GM12801 (cell line): ENCODE measurements around the gene PCDHGA9.
"Not testable (repeated sequence)": the region's sequence is repeated elsewhere in the genome, so short reads cannot be mapped to it uniquely, and the experiment has no call there.

Source experiments
- TF ChIP-seq, protein P1 (sequence below): IDR thresholded peaks from one replicate; pipeline ENCODE4 v1.5.1; 2011; ENCODE audit warnings: control low read depth; ENCODE audit not compliant: insufficient read length; ENCODE audit errors: extremely low read depth

PCDHGA9 gene

DNA sequence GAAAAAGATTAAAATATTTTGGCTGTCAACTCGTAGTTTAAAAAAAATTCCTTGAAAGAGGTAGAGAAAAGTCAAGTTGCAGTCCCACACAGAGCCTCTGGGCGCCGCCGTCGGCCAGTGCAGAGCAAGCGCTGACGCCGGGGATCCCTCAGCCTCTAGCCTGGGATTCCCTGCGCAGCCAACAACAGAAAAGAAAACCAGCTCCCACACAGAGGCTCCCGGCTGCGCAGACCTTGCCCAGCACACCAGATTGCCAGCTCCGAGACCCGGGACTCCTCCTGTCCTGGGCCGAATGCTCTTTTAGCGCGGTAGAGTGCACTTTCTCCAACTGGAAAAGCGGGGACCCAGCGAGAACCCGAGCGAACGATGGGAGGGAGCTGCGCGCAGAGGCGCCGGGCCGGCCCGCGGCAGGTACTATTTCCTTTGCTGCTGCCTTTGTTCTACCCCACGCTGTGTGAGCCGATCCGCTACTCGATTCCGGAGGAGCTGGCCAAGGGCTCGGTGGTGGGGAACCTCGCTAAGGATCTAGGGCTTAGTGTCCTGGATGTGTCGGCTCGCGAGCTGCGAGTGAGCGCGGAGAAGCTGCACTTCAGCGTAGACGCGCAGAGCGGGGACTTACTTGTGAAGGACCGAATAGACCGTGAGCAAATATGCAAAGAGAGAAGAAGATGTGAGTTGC lies 15.1 kb downstream of the PCDHGA9 start, which contains the start of gene PCDHGB7:
TSS of gene PCDHGB7 (plus strand) at position 184 of the 679 bp plus-strand sequence. CDS start at position 367, 183 bp downstream.
- TF ChIP-seq, protein P1, sequence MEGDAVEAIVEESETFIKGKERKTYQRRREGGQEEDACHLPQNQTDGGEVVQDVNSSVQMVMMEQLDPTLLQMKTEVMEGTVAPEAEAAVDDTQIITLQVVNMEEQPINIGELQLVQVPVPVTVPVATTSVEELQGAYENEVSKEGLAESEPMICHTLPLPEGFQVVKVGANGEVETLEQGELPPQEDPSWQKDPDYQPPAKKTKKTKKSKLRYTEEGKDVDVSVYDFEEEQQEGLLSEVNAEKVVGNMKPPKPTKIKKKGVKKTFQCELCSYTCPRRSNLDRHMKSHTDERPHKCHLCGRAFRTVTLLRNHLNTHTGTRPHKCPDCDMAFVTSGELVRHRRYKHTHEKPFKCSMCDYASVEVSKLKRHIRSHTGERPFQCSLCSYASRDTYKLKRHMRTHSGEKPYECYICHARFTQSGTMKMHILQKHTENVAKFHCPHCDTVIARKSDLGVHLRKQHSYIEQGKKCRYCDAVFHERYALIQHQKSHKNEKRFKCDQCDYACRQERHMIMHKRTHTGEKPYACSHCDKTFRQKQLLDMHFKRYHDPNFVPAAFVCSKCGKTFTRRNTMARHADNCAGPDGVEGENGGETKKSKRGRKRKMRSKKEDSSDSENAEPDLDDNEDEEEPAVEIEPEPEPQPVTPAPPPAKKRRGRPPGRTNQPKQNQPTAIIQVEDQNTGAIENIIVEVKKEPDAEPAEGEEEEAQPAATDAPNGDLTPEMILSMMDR, result not testable (repeated sequence)

- TF ChIP-seq, protein P1, result no peak
Measured at GRCh38 chr5:141419074-141419880, 16.7 kb downstream of the PCDHGA9 start.

DNA sequence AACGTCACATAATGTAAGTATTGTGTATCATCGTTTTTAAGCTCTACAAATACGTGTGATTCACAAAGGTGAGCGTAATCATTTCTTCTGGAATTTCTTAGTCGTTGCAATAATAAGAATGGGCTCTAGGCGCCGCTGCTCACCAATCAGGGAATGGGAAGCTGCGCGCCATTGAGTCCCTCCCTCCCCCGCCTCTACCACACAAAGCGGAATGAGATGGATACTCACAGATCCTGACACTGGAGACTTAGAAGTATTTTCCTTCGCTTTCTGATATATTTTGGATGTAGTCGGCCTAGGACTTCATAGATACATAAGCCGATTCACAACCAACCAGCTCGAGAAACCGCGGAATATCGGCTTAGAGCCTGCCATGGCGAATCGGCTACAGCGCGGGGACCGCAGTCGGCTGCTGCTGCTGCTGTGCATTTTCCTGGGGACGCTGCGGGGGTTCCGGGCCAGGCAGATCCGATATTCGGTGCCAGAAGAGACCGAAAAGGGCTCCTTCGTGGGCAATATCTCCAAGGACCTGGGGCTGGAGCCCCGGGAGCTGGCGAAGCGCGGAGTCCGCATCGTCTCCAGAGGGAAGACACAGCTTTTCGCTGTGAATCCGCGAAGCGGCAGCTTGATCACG lies 18.4 kb downstream of the PCDHGA9 start, which contains the start of gene PCDHGA11:
TSS of gene PCDHGA11 (plus strand) at position 197 of the 634 bp plus-strand sequence. CDS start at position 374, 177 bp downstream.
- TF ChIP-seq, protein P1, result peak; percentile 15

- TF ChIP-seq, protein P1, result no peak
Measured at GRCh38 chr5:141421489-141421855, 18.9 kb downstream of the PCDHGA9 start.

DNA sequence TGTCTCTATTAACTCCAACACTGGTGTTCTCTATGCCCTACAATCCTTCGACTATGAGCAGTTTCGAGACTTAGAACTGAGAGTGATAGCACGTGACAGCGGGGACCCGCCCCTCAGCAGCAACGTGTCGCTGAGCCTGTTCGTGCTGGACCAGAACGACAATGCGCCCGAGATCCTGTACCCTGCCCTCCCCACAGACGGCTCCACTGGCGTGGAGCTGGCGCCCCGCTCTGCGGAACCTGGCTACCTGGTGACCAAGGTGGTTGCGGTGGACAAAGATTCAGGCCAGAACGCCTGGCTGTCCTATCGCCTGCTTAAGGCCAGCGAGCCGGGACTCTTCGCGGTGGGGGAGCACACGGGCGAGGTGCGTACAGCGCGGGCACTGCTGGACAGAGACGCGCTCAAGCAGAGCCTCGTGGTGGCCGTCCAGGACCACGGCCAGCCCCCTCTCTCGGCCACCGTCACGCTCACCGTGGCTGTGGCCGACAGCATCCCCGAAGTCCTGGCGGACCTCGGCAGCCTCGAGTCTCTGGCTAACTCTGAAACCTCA lies 20.2 kb downstream of the PCDHGA9 start:
- TF ChIP-seq, protein P1, result no peak

DNA sequence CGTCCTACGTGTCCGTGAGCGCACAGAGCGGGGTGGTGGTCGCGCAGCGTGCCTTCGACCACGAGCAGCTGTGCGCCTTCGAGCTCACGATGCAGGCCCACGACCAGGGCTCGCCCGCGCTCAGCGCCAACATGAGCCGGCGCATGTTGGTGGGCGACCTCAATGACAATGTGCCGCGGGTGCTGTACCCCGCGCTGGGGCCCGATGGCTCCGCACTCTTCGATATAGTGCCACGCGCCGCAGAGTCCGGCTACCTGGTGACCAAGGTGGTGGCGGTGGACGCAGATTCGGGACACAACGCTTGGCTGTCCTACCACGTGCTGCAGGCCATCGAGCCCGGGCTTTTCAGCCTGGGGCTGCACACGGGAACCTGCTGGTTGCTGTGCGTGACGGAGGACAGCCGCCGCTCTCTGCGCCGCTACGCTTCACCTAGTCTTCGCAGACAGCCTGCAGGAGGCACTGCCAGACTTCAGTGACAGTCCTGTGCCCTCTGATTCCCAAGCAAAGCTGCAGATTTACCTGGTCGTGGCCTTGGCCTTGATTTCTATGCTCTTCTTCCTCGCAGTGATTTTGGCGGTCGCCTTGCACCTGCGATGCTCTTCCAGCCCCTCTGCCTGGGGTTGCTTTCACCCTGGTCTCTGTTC lies 25.3 kb downstream of the PCDHGA9 start:
- TF ChIP-seq, protein P1, result no peak
